Esophagus muscularis mucosa (tissue), 4 donors: Measurements from ENCODE around the gene USF1. TPM values are rescaled to one million over a fixed set of nuclear protein-coding genes. Genes with fewer than 3 reads are reported as not detected.

ENCODE experiments used
- DNase-seq: peaks from one replicate; pipeline ENCODE4 v3.0.0-alpha.2; 2017; ENCODE audit errors: extremely low spot score
- H3K27ac ChIP-seq, 4 donors: fragments of 200-600 bp; sonication (generic); replicated peaks in 1 of 4; 1 replicate in 3 of 4; 2 replicates in 1 of 4; pipeline ENCODE4 v1.5.1; 2016 to 2019; ENCODE audit warnings: mild to moderate bottlenecking in 1 of 4
- H3K27me3 ChIP-seq, 4 donors: fragments of 200-600 bp; sonication (generic); one replicate each; pipeline versions ENCODE4 v1.5.1 to v1.6.0; 2016 to 2019
- H3K36me3 ChIP-seq, 4 donors: fragments of 200-600 bp; sonication (generic); one replicate each; pipeline ENCODE4 v1.5.1; 2016 to 2019
- H3K4me1 ChIP-seq, 4 donors: fragments of 200-600 bp; sonication (generic); one replicate each; pipeline ENCODE4 v1.5.1; 2016 to 2019
- H3K4me3 ChIP-seq, 4 donors: fragments of 200-600 bp; sonication (generic); 1 replicate in 2 of 4; 2 replicates in 2 of 4; pipeline ENCODE4 v1.5.1; 2016 to 2019; ENCODE audit warnings: mild to moderate bottlenecking in 4 of 4, moderate library complexity in 1 of 4
- H3K9me3 ChIP-seq, 4 donors: fragments of 200-600 bp; sonication (generic); 1 replicate in 3 of 4; 2 replicates in 1 of 4; pipeline ENCODE4 v1.5.1; 2016 to 2019
- EP300 ChIP-seq: sonication (generic); formaldehyde crosslinking; IDR thresholded peaks from one replicate; pipeline ENCODE4 v1.6.1; 2017; ENCODE audit warnings: antibody characterized with exemption
- POLR2A ChIP-seq: fragments of 450-650 bp; IDR thresholded peaks from one replicate; pipeline ENCODE4 v1.6.1; 2017; ENCODE audit warnings: antibody characterized with exemption, moderate library complexity, mild to moderate bottlenecking, low read depth
- POLR2AphosphoS5 ChIP-seq, 2 donors: sonication (generic); formaldehyde crosslinking; IDR thresholded peaks; one replicate each; pipeline ENCODE4 v1.6.1; 2017; ENCODE audit warnings: antibody characterized with exemption in 2 of 2
- WGBS: methylation state at CpG from one replicate; pipeline ENCODE4 v1.1.5; 2018; 5-methylcytosine and 5-hydroxymethylcytosine counted together
- intact Hi-C: fragments of 100-400 bp; cut with DNase I; formaldehyde crosslinking; loops from one replicate; pipeline ENCODE4 v1.15.1; 2023
- total RNA-seq, 4 donors: library from RNA; depleted of rRNA; stranded (reverse); fragments of >200 nt; gene quantifications; one replicate each; pipeline versions ENCODE4 v1.1.0 to v1.2.1, GENCODE V29; 2016
- TF ChIP-seq, protein P1 (sequence below), 3 experiments: fragments of 200-600 bp in 2 of 3; fragments of 450-650 bp in 1 of 3; sonication (generic) in 2 of 3; IDR thresholded peaks; one replicate each; pipeline ENCODE4 v1.5.1; 2017 to 2019; ENCODE audit warnings: antibody characterized with exemption in 3 of 3, mild to moderate bottlenecking in 2 of 3, moderate library complexity in 1 of 3

USF1 gene
- total RNA-seq, 4 donors from 2014 or later, result 36.5 to 54.2 (median 48.7) TPM

DNA sequence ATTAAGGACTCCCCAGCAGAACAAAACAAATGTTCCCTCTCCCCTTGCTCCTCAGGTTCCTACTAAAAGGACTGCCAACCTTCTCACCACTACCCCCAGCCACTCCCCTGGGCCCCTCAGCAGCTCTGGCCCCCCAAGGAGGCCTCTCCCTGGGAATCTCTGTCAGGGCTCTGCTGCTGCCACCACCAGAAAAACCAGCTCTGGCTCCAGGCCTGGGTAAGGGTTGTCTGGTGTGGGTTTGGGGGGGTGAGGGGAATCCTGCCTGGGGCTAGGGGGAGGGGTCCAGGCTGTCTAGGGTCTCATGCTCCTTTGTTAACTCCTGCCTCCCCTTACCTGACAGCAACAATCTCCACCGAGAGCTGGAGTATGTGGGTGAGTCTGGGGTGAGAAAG lies 38.8 kb upstream of the USF1 start:
- WGBS, result no CpG with 5 or more reads among the region's 1 CpG
- Histone ChIP-seq H3K27me3 (peaks cover 0 to 21% (median 0%) of the 10 kb centered on the region in 4 donors), H3K4me1 (no peaks in the 10 kb centered on the region), H3K36me3 (no peaks in the 10 kb centered on the region), H3K27ac (no peak overlapping the region), H3K9me3 (no peaks in the 10 kb centered on the region), H3K4me3 (no peak overlapping the region)
- TF ChIP-seq EP300, result no peak
- no peak for TF ChIP-seq POLR2A
- DNase-seq, result no peak
- intact Hi-C loops, result no loop called here

DNA sequence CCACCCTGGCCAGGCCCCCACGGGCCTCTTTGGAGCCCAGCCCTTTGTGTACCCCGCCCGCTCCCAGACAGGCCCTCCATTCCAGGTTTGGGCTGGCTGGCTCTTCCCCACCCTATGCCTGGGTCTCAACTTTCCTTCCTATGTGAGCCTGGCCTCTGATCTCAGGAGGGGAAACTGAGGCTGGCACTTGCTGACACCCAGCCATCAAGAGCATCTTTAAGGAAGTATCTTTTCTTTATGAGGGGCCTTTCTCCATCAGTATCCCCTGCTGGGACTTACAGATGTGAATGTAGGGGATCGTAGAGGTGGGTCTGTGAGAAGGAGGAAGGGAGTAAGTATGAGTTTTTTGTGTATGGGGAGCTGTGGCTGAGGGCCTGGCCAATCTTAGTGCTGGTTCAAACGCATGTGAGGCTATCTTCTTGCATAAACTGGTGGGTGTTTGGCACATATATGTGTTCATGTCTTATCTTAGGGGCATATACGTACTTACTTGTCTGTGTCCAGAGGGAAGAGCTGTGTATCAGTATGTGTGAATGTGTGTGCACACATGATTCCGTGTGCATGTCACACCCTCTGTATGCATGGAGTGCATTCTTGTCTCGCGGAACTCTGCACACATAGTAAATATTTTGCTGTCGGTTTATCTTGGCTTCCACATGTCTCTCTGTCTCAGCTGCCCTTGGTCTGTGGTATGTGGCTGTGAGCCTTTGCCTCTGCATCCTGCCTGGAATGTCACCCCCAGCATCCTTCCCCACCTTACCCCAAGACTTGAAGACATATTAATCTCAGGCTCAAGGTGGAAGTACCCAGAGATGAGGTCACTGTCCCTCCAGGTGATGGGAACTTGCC lies 38.2 kb upstream of the USF1 start:
- H3K27ac ChIP-seq, result no peak overlapping the region
- no peaks in the 10 kb centered on the region for H3K4me1 ChIP-seq
- no peak overlapping the region for H3K4me3 ChIP-seq
- intact Hi-C loops, result no loop called here
- H3K27me3 ChIP-seq, result peaks cover 0 to 20% (median 0%) of the 10 kb centered on the region in 4 donors
- no peak for DNase-seq
- no peak for TF ChIP-seq POLR2AphosphoS5 (IDR thresholded peaks at IDR 0.05)
- TF ChIP-seq EP300, result no peak
- TF ChIP-seq, protein P1, sequence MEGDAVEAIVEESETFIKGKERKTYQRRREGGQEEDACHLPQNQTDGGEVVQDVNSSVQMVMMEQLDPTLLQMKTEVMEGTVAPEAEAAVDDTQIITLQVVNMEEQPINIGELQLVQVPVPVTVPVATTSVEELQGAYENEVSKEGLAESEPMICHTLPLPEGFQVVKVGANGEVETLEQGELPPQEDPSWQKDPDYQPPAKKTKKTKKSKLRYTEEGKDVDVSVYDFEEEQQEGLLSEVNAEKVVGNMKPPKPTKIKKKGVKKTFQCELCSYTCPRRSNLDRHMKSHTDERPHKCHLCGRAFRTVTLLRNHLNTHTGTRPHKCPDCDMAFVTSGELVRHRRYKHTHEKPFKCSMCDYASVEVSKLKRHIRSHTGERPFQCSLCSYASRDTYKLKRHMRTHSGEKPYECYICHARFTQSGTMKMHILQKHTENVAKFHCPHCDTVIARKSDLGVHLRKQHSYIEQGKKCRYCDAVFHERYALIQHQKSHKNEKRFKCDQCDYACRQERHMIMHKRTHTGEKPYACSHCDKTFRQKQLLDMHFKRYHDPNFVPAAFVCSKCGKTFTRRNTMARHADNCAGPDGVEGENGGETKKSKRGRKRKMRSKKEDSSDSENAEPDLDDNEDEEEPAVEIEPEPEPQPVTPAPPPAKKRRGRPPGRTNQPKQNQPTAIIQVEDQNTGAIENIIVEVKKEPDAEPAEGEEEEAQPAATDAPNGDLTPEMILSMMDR (IDR thresholded peaks at IDR 0.05), result no peak
- no peak for TF ChIP-seq POLR2A
- no peaks in the 10 kb centered on the region for H3K36me3 ChIP-seq
- 79% methylated on average over 10 of the region's 10 CpGs for WGBS
- no peaks in the 10 kb centered on the region for H3K9me3 ChIP-seq

DNA sequence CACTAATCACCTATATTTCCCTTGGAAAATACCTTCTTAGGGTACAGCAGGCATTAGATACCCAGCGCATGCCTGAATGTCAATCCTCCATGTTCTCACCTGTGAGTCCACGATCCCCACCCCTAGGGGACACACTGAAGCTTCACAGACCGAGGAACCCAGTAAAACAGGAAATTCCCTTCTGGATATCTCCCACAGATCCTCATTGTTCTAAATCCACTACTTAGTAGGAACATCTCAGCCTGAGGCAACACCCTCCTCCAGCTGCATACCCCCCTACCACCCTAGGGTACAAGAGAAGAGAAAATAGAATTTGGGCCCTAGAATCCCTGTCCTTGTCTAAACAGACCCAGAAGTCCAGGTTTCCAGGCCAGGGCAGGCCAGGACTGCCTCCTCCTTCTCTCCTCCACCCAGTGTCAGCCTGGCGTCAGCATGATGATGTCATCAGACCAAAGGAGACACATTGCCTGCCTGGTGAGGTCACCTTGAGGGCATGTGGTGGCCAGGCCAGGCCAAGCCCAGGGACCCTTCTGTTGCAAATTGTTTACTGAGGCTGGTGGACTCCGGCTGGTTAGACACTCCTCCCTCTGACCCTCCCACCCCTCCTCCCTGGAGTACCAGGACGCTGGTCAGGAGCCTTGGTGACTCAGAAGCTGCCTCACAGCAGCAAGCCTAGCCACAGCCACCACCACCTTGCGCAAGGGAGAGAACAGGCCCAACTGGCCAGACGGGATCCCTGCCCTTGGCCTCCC lies 37.4 kb upstream of the USF1 start:
- no peak overlapping the region for H3K4me3 ChIP-seq
- H3K9me3 ChIP-seq, result no peaks in the 10 kb centered on the region
- TF ChIP-seq POLR2AphosphoS5 (IDR thresholded peaks at IDR 0.05) (peak in 1 of 2 donors; percentile 17), POLR2A (no peak), EP300 (no peak)
- TF ChIP-seq, protein P1 (IDR thresholded peaks at IDR 0.05), result no peak
- intact Hi-C loops, result no loop called here
- H3K27ac ChIP-seq, result peak overlapping the region in 1 of 4 donors; percentile 34
- no peaks in the 10 kb centered on the region for H3K4me1 ChIP-seq
- DNase-seq, result no peak
- peaks cover 0 to 18% (median 0%) of the 10 kb centered on the region in 4 donors for H3K27me3 ChIP-seq
- 61% methylated on average over 7 of the region's 8 CpGs for WGBS
- H3K36me3 ChIP-seq, result no peaks in the 10 kb centered on the region

DNA sequence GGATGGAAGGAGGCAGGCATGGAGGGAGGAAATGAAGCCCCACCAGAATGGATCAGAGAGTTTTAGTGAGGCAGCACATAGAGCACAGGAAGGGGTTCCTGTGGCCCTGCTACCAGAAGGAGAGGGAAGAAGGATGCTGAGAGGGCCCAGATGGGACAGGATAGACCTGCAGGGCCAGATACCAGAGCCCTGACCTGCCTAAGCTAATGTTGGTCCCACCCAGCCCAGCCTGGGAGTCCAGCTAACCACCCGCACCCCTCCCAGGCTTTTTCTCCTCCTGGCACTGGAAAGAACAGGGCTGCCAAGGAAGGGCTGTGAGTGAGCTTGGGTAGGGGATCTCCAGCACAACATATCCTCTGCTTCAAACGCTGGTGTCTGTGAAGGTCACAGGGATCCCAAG lies 36.7 kb upstream of the USF1 start:
- TF ChIP-seq EP300, result no peak
- no peak for TF ChIP-seq POLR2A
- TF ChIP-seq, protein P1 (IDR thresholded peaks at IDR 0.05), result no peak
- no peak for TF ChIP-seq POLR2AphosphoS5 (IDR thresholded peaks at IDR 0.05)
- WGBS, result 89% methylated on average over 2 of the region's 2 CpGs

DNA sequence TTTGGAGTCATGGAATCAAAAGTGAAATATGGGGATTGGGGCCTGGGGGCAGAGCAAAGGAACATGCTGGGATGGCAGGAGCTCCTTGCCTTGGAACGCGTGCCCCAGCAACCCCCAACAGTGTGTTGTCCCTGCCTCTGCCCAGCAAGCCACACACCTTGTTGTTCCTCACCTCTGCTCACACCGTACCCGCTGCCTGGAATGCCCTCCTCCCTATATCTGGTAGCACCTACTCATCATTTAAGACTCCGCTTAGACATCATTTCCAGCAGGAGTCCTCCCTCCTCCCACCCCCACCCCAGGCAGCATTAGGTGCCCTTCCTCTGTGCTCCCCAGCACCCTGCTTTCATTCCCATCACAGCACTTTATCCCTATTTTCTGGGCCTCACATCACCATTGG lies 35.7 kb upstream of the USF1 start:
- WGBS, result 92% methylated on average over 5 of the region's 5 CpGs
- TF ChIP-seq POLR2AphosphoS5 (IDR thresholded peaks at IDR 0.05), result no peak
- TF ChIP-seq, protein P1 (IDR thresholded peaks at IDR 0.05), result no peak
- no peak for TF ChIP-seq POLR2A
- TF ChIP-seq EP300, result no peak
- no peak for DNase-seq

More for the DNA sequence above, 36.7 kb upstream of the USF1 start:
- DNase-seq, result no peak
- H3K4me1 ChIP-seq, result no peaks in the 10 kb centered on the region
- H3K27ac ChIP-seq, result peak overlapping the region in 1 of 4 donors; percentile 34
- H3K9me3 ChIP-seq, result no peaks in the 10 kb centered on the region
- H3K27me3 ChIP-seq, result peaks cover 0 to 17% (median 0%) of the 10 kb centered on the region in 4 donors
- H3K4me3 ChIP-seq, result no peak overlapping the region
- intact Hi-C loops, result no loop called here
- H3K36me3 ChIP-seq, result no peaks in the 10 kb centered on the region

More for the DNA sequence above, 35.7 kb upstream of the USF1 start:
- Histone ChIP-seq H3K36me3 (no peaks in the 10 kb centered on the region), H3K4me1 (no peaks in the 10 kb centered on the region), H3K9me3 (no peaks in the 10 kb centered on the region), H3K27ac (no peak overlapping the region), H3K27me3 (peaks cover 0 to 17% (median 0%) of the 10 kb centered on the region in 4 donors), H3K4me3 (no peak overlapping the region)
- intact Hi-C loops, result no loop called here
